ENCODE results near the gene OLFM2. TPM values are rescaled to one million over a fixed set of nuclear protein-coding genes. Genes with fewer than 3 reads are reported as not detected.

Gene OLFM2
- total RNA-seq, 1 experiment from 2014 or later = 75.6 TPM

- Histone ChIP-seq H2AFZ (ENCODE audit: low read length) (no peak overlapping the region), H2BK20ac (ENCODE audit: low read depth, low read length, poor library complexity, severe bottlenecking) (no peak overlapping the region), H3K14ac (ENCODE audit: insufficient read depth, low read length) (no peak overlapping the region), H4K8ac (replicated peaks; ENCODE audit: insufficient read length, low read depth, low read length) (no peak overlapping the region), H3K27ac (ENCODE audit: insufficient read length, low read depth, low read length) (no peak overlapping the region), H3K9me3 (ENCODE audit: control insufficient read depth, low read depth, low read length) (no peaks in the 10 kb centered on the region), H2BK5ac (ENCODE audit: insufficient read length, low read length) (no peak overlapping the region), H2BK12ac (ENCODE audit: insufficient read length, low read depth, low read length) (no peak overlapping the region), H3K79me2 (ENCODE audit: insufficient read depth, low read length) (no peaks in the 10 kb centered on the region), H3K27me3 (ENCODE audit: insufficient read depth, low read length) (peaks cover 2% of the 10 kb centered on the region; the same call in 1 of the 2 replicates), H4K20me1 (ENCODE audit: control insufficient read depth, insufficient read depth, insufficient read length) (no peaks in the 10 kb centered on the region), H3T11ph (ENCODE audit: low read length) (no peak overlapping the region), H3K4me2 (ENCODE audit: insufficient read depth, insufficient read length, low read length) (no peak overlapping the region), H2AK5ac (ENCODE audit: insufficient read length, low read length) (no peak overlapping the region), H3K4me1 (ENCODE audit: insufficient read depth, low read length) (peaks cover 2% of the 10 kb centered on the region; the same call in 1 of the 2 replicates), H3K56ac (ENCODE audit: insufficient read length, low read depth, low read length) (no peak overlapping the region), H3K18ac (ENCODE audit: insufficient read length, low read depth, low read length) (no peak overlapping the region), H4K5ac (ENCODE audit: insufficient read length, low read depth, low read length) (no peak overlapping the region), H2BK120ac (ENCODE audit: low read depth, low read length, poor library complexity, severe bottlenecking) (no peak overlapping the region), H2BK15ac (ENCODE audit: low read depth, low read length) (no peak overlapping the region), H3K4ac (ENCODE audit: low read depth, low read length) (no peak overlapping the region), H3K79me1 (ENCODE audit: insufficient read depth, low read depth, low read length, poor library complexity, severe bottlenecking) (no peaks in the 10 kb centered on the region), H3K23me2 (ENCODE audit: insufficient read length, low read depth, low read length, poor library complexity, severe bottlenecking) (no peaks in the 10 kb centered on the region), H3K23ac (ENCODE audit: insufficient read length, low read depth, low read length) (no peak overlapping the region), H3K9ac (ENCODE audit: extremely low read depth, insufficient read length, low read length) (no peak overlapping the region), H4K91ac (ENCODE audit: insufficient read length, low read depth, low read length) (no peak overlapping the region)
- no CpG with 5 or more reads among the region's 6 CpGs for WGBS (ENCODE audit: extremely low coverage, insufficient read length, low lambda C conversion rate)
- DNase-seq = no peak
- Mint-ChIP-seq H3K4me1 (peaks cover 11 to 23% of the 10 kb centered on the region in 2 experiments), H3K27me3 (ENCODE audit: low read depth) (peaks cover 33% of the 10 kb centered on the region), H3K36me3 (ENCODE audit: insufficient read depth in 1 of 3, low read depth in 3 of 3) (peaks cover 0 to 5% (median 2%) of the 10 kb centered on the region in 3 experiments; a peak in 3 of 7 replicates), H3K27ac (no peak overlapping the region), H3K4me3 (no peak overlapping the region), H3K9me3 (peaks cover 8 to 10% of the 10 kb centered on the region in 2 experiments)
- TF ChIP-seq CTCF (conservative IDR thresholded peaks at IDR 0.05) = no peak
Observed at GRCh38 chr19:9943744-9944143, 7.4 kb upstream of the OLFM2 start.
